ENCODE measurements around the gene EEFSEC.

GRCh38 chr3:128123538-128124368 is 29.5 kb upstream of the EEFSEC start, which contains the start of gene RUVBL1:
- TF ChIP-seq CTCF (conservative IDR thresholded peaks at IDR 0.05) (no peak), ZFX (IDR thresholded peaks at IDR 0.05) (peak; percentile 61)
